ENCODE results near the gene MTHFSD.

DNA sequence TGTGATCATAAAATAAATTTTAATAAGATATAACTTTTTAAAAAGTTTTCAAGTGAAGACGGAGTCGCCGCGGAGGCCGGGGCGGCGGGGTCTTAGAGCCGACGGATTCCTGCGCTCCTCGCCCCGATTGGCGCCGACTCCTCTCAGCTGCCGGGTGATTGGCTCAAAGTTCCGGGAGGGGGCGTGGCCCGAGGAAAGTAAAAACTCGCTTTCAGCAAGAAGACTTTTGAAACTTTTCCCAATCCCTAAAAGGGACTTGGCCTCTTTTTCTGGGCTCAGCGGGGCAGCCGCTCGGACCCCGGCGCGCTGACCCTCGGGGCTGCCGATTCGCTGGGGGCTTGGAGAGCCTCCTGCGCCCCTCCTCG lies 11.5 kb upstream of the MTHFSD start, which contains the start of gene FOXC2:
- TF ChIP-seq, protein P1, sequence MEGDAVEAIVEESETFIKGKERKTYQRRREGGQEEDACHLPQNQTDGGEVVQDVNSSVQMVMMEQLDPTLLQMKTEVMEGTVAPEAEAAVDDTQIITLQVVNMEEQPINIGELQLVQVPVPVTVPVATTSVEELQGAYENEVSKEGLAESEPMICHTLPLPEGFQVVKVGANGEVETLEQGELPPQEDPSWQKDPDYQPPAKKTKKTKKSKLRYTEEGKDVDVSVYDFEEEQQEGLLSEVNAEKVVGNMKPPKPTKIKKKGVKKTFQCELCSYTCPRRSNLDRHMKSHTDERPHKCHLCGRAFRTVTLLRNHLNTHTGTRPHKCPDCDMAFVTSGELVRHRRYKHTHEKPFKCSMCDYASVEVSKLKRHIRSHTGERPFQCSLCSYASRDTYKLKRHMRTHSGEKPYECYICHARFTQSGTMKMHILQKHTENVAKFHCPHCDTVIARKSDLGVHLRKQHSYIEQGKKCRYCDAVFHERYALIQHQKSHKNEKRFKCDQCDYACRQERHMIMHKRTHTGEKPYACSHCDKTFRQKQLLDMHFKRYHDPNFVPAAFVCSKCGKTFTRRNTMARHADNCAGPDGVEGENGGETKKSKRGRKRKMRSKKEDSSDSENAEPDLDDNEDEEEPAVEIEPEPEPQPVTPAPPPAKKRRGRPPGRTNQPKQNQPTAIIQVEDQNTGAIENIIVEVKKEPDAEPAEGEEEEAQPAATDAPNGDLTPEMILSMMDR (IDR thresholded peaks at IDR 0.05 in 8 of 11, conservative IDR thresholded peaks at IDR 0.05 in 3 of 11): no peak
- no peak for TF ChIP-seq POLR2A (IDR thresholded peaks at IDR 0.05)
- TF ChIP-seq POLR2AphosphoS5 (IDR thresholded peaks at IDR 0.05): no peak

All from spleen (tissue), 7 donors.